PC-9 (cell line): Measurements from ENCODE around the gene EXOC2.

Source experiments
- EZH2 ChIP-seq: fragments of 200-600 bp; sonication (generic); IDR thresholded peaks from 2 replicates; pipeline ENCODE4 v1.8.0; 2017; ENCODE audit warnings: antibody characterized with exemption, low read depth
- TF ChIP-seq, protein P1 (sequence below): fragments of 200-600 bp; sonication (generic); conservative IDR thresholded peaks from 2 replicates; pipeline ENCODE4 v1.6.1; 2017; ENCODE audit warnings: mixed run types, antibody characterized with exemption, mild to moderate bottlenecking, moderate library complexity

DNA sequence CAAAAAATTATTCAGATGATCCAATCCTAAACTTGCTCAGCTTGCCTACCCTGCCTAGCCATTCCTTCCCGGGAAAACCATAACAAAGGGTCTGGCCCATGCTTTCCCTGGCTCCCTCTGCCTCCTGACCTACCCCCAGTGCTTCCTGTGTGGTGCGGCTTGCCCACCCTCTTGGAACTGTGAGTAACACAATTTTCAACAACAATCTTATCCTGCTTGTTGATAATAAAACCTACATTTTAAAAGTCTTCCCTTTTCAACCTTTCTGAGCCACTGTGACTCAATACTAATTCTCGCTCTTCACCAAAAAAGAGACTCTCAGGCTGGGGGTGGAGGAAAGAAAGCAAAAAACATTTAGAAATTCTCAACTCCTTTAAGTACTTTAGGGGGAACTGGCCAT, 18.0 kb downstream of the EXOC2 start:
- TF ChIP-seq, protein P1, sequence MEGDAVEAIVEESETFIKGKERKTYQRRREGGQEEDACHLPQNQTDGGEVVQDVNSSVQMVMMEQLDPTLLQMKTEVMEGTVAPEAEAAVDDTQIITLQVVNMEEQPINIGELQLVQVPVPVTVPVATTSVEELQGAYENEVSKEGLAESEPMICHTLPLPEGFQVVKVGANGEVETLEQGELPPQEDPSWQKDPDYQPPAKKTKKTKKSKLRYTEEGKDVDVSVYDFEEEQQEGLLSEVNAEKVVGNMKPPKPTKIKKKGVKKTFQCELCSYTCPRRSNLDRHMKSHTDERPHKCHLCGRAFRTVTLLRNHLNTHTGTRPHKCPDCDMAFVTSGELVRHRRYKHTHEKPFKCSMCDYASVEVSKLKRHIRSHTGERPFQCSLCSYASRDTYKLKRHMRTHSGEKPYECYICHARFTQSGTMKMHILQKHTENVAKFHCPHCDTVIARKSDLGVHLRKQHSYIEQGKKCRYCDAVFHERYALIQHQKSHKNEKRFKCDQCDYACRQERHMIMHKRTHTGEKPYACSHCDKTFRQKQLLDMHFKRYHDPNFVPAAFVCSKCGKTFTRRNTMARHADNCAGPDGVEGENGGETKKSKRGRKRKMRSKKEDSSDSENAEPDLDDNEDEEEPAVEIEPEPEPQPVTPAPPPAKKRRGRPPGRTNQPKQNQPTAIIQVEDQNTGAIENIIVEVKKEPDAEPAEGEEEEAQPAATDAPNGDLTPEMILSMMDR = no peak
- TF ChIP-seq EZH2 = no peak
